ENCODE data around the gene DLG2. TPM values are rescaled to one million over a fixed set of nuclear protein-coding genes. Genes with fewer than 3 reads are reported as not detected.

DLG2 gene
- total and polyA plus RNA-seq, 2 donors (not counting 3 experiments of a cell fraction or from before 2014, with no cell fraction given) = 0.15 to 1.1 TPM

DNA sequence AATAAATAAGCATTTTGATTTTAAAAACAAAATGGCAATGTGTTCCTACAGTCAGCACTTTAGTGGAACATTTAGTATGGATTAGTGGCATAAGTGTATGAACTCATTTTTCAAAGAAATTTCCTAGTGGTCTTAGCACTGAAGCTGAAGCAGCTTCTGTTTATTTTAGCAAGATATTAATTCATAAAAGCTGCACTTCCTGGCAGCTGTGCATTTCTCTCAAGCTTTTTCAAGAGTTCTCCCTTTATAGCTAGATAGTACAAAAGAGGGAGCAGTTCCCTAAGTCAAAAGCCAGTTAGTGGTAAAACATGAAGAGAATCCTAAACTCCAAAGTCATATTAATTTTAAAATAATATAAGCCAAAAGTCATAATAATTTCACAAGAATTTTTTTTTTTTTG is 1304.9 kb downstream of the DLG2 start:
- Histone ChIP-seq H4K20me1 (replicated peaks; ENCODE audit: control insufficient read depth, extremely low read depth, insufficient read depth, low read length) (no peaks in the 10 kb centered on the region), H3K9ac (replicated peaks; ENCODE audit: extremely low read depth, insufficient read depth, low read length) (no peak overlapping the region), H3K27me3 (ENCODE audit: control insufficient read depth in 2 of 2, insufficient read depth in 2 of 2, low read length in 2 of 2) (no peaks in the 10 kb centered on the region), H3K79me2 (ENCODE audit: control insufficient read depth, insufficient read depth, low read length) (no peaks in the 10 kb centered on the region), H3K9me3 (replicated peaks; ENCODE audit: control insufficient read depth, insufficient read depth, low read length) (no peaks in the 10 kb centered on the region), H2AFZ (ENCODE audit: low read depth, low read length) (no peak overlapping the region), H3K4me3 (replicated peaks in 1 of 3; ENCODE audit: insufficient read depth in 1 of 3, low read depth in 1 of 3, low read length in 3 of 3) (no peak overlapping the region), H3K36me3 (ENCODE audit: control insufficient read depth in 2 of 2, extremely low read depth in 1 of 2, insufficient read depth in 2 of 2, low read length in 2 of 2) (no peaks in the 10 kb centered on the region), H3K4me2 (ENCODE audit: insufficient read depth, low read length) (no peak overlapping the region), H3K9me1 (replicated peaks; ENCODE audit: control insufficient read depth, extremely low read depth, insufficient read depth, low read length) (no peaks in the 10 kb centered on the region), H3K4me1 (ENCODE audit: control insufficient read depth, extremely low read depth, insufficient read depth, low read length) (no peaks in the 10 kb centered on the region), H3K27ac (ENCODE audit: insufficient read depth, low read depth, low read length) (no peak overlapping the region)
- BruUV-seq (replicated peaks) = no TSS peak
- TF ChIP-seq MYC (IDR thresholded peaks at IDR 0.05; ENCODE audit: low read depth, low read length) (no peak), FOS (IDR thresholded peaks at IDR 0.05; ENCODE audit: borderline replicate concordance, insufficient read depth, low read length) (no peak), POLR2AphosphoS5 (IDR thresholded peaks at IDR 0.05; ENCODE audit: insufficient read depth, low read depth, low read length) (no peak), GATA2 (IDR thresholded peaks at IDR 0.05; ENCODE audit: insufficient read depth, insufficient read length, low read depth, low read length) (no peak), JUN (IDR thresholded peaks at IDR 0.05; ENCODE audit: borderline replicate concordance, insufficient read depth, insufficient read length, low read depth) (no peak), POLR2A (IDR thresholded peaks at IDR 0.05; ENCODE audit: low read depth, low read length) (no peak), EZH2 (IDR thresholded peaks at IDR 0.05; ENCODE audit: borderline replicate concordance, low read depth, low read length, severe bottlenecking) (no peak)
- TF ChIP-seq, protein P1, sequence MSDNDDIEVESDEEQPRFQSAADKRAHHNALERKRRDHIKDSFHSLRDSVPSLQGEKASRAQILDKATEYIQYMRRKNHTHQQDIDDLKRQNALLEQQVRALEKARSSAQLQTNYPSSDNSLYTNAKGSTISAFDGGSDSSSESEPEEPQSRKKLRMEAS (IDR thresholded peaks at IDR 0.05; ENCODE audit: insufficient read depth, insufficient read length) = no peak
- TF ChIP-seq, protein P2, sequence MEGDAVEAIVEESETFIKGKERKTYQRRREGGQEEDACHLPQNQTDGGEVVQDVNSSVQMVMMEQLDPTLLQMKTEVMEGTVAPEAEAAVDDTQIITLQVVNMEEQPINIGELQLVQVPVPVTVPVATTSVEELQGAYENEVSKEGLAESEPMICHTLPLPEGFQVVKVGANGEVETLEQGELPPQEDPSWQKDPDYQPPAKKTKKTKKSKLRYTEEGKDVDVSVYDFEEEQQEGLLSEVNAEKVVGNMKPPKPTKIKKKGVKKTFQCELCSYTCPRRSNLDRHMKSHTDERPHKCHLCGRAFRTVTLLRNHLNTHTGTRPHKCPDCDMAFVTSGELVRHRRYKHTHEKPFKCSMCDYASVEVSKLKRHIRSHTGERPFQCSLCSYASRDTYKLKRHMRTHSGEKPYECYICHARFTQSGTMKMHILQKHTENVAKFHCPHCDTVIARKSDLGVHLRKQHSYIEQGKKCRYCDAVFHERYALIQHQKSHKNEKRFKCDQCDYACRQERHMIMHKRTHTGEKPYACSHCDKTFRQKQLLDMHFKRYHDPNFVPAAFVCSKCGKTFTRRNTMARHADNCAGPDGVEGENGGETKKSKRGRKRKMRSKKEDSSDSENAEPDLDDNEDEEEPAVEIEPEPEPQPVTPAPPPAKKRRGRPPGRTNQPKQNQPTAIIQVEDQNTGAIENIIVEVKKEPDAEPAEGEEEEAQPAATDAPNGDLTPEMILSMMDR (IDR thresholded peaks at IDR 0.05; ENCODE audit: extremely low read depth in 1 of 2, insufficient read depth in 1 of 2, low read depth in 1 of 2, low read length in 2 of 2) = no peak
- dilution Hi-C loops (cut with MboI; ENCODE audit: extremely low pct_ligation_motif_present, low sequenced_read_pairs) = no loop called here
- POLR2A ChIA-PET = no interaction called here
- CTCF ChIA-PET = no interaction called here
- FAIRE-seq = no peak
- DNase-seq (ENCODE audit: low read depth, low spot score) = no peak
- intact Hi-C loops (cut with micrococcal nuclease) = no loop called here
